Natural killer cell (primary cell): ENCODE data around the gene XDH. TPM values are rescaled to one million over a fixed set of nuclear protein-coding genes. Genes with fewer than 3 reads are reported as not detected.

Experiments
- ATAC-seq, 3 donors: fragments of 150-1000 bp in 2 of 3; fragments of 200-7000 bp in 1 of 3; cut with Tn5 transposase; 1 replicate in 1 of 3; 2 replicates in 2 of 3; pipeline ENCODE4 v1.10.0; 2021; ENCODE audit warnings: mild to moderate bottlenecking in 2 of 3, moderate library complexity in 2 of 3
- DNase-seq, 2 donors: peaks; one replicate each; pipeline versions ENCODE4 v3.0.0 to v3.0.0-alpha.2; 2013 to 2021; ENCODE audit warnings: mixed read lengths in 1 of 2
- H3K27ac ChIP-seq: one replicate; pipeline ENCODE4 v1.5.1; 2013; ENCODE audit warnings: mild to moderate bottlenecking, low read length
- H3K27me3 ChIP-seq: one replicate; pipeline ENCODE4 v1.6.1; 2013; ENCODE audit warnings: low read length; ENCODE audit not compliant: control insufficient read depth, insufficient read depth
- H3K36me3 ChIP-seq: one replicate; pipeline ENCODE4 v1.6.1; 2013; ENCODE audit warnings: low read length; ENCODE audit not compliant: control insufficient read depth, insufficient read depth
- H3K4me1 ChIP-seq: one replicate; pipeline ENCODE4 v1.6.1; 2013; ENCODE audit warnings: low read length; ENCODE audit not compliant: control insufficient read depth, insufficient read depth
- H3K4me3 ChIP-seq: one replicate; pipeline ENCODE4 v1.5.1; 2013; ENCODE audit warnings: low read length
- H3K9me3 ChIP-seq: one replicate; pipeline ENCODE4 v1.6.1; 2013; ENCODE audit warnings: low read length; ENCODE audit not compliant: control insufficient read depth, insufficient read depth
- H3K27ac Mint-ChIP-seq, 2 donors: one replicate each; pipeline ENCODE4 v1.8.0; 2022; ENCODE audit warnings: mild to moderate bottlenecking in 2 of 2, mixed read lengths in 2 of 2, moderate library complexity in 1 of 2
- H3K27me3 Mint-ChIP-seq, 2 donors: one replicate each; pipeline ENCODE4 v1.8.0; 2022; ENCODE audit warnings: low read depth in 2 of 2, mixed read lengths in 2 of 2
- H3K36me3 Mint-ChIP-seq: one replicate; pipeline ENCODE4 v1.8.0; 2022; ENCODE audit warnings: mixed read lengths
- H3K4me1 Mint-ChIP-seq, 2 donors: one replicate each; pipeline ENCODE4 v1.8.0; 2022; ENCODE audit warnings: mixed read lengths in 2 of 2
- H3K4me3 Mint-ChIP-seq: one replicate; pipeline ENCODE4 v1.8.0; 2022; ENCODE audit warnings: mild to moderate bottlenecking, moderate library complexity, mixed read lengths
- H3K9me3 Mint-ChIP-seq, 2 donors: one replicate each; pipeline ENCODE4 v1.8.0; 2022; ENCODE audit warnings: mixed read lengths in 2 of 2
- WGBS: methylation state at CpG from one replicate; pipeline ENCODE4 v1.1.7; 2013; ENCODE audit warnings: missing lambda C conversion rate; ENCODE audit not compliant: insufficient coverage; 5-methylcytosine and 5-hydroxymethylcytosine counted together
- intact Hi-C: fragments of 100-400 bp; cut with micrococcal nuclease; formaldehyde crosslinking; loops from one replicate; pipeline ENCODE4 v1.14.2; 2022
- total RNA-seq, 4 donors: library from RNA; stranded (reverse); fragments of 120-200 nt in 1 of 4; gene quantifications; one replicate each; pipeline versions ENCODE4 v1.2.3 to v1.2.4, GENCODE V29; 2013 to 2022
- TF ChIP-seq, protein P1 (sequence below): fragments of 200-600 bp; IDR thresholded peaks from one replicate; pipeline ENCODE4 v1.8.0; 2022; ENCODE audit warnings: antibody characterized with exemption

The XDH gene
- total RNA-seq, 3 donors from 2014 or later (not counting 1 experiment from before 2014, with no cell fraction given): not detected

DNA sequence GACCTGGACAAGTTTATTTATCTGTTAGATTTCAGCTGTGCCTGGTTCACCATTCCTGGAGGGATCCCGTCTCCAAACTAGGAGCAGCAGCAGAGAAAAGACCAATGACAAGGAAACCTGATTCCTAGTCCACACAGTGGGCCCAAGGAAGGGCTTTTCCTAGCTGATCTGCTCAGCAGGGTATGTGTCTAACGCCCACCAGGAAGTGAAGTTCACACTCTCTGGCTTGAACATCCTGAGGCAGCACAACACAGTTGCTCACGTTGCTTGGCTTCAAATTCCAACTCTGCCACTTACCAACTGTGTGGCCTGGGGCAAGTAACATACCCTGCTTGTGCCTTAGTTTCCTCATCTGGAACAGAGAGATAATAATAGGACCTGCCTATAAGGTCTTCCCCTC, 42.9 kb downstream of the XDH start:
- H3K27me3 ChIP-seq: no peaks in the 10 kb centered on the region
- H3K27ac ChIP-seq: no peak overlapping the region
- DNase-seq: no peak
- H3K36me3 ChIP-seq: no peaks in the 10 kb centered on the region
- TF ChIP-seq, protein P1, sequence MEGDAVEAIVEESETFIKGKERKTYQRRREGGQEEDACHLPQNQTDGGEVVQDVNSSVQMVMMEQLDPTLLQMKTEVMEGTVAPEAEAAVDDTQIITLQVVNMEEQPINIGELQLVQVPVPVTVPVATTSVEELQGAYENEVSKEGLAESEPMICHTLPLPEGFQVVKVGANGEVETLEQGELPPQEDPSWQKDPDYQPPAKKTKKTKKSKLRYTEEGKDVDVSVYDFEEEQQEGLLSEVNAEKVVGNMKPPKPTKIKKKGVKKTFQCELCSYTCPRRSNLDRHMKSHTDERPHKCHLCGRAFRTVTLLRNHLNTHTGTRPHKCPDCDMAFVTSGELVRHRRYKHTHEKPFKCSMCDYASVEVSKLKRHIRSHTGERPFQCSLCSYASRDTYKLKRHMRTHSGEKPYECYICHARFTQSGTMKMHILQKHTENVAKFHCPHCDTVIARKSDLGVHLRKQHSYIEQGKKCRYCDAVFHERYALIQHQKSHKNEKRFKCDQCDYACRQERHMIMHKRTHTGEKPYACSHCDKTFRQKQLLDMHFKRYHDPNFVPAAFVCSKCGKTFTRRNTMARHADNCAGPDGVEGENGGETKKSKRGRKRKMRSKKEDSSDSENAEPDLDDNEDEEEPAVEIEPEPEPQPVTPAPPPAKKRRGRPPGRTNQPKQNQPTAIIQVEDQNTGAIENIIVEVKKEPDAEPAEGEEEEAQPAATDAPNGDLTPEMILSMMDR: no peak
- no peak overlapping the region for H3K4me3 Mint-ChIP-seq
- no peaks in the 10 kb centered on the region for H3K27me3 Mint-ChIP-seq
- 60% methylated on average over 3 of the region's 3 CpGs for WGBS
- H3K4me3 ChIP-seq: no peak overlapping the region
- no peaks in the 10 kb centered on the region for H3K4me1 ChIP-seq
- no peaks in the 10 kb centered on the region for H3K9me3 Mint-ChIP-seq
- no peaks in the 10 kb centered on the region for H3K9me3 ChIP-seq
- no peaks in the 10 kb centered on the region for H3K4me1 Mint-ChIP-seq
- H3K27ac Mint-ChIP-seq: no peak overlapping the region
- no peak for ATAC-seq
- no peaks in the 10 kb centered on the region for H3K36me3 Mint-ChIP-seq
- intact Hi-C loops: no loop called here

DNA sequence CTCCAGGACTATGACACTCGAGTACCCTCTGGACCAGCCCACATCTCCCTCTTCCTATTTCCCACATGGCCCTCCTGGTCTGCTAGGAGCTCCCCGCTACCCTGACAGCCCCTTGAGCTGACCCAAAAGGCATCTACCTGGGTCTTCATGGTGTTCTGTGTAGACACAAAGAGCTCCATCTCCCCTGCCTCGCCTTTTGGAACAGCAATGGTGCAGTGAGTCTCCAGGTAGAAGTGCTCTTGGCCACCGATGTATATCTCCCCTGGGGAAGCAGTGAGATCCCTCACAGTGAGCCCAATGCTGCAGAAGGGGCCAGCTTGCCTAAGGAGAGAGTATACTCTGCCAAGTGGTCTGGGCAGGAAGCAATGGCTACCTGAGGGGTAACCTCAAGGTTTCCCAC, 47.8 kb downstream of the XDH start:
- H3K27me3 Mint-ChIP-seq: peaks cover 0 to 3% of the 10 kb centered on the region in 2 donors
- H3K36me3 ChIP-seq: no peaks in the 10 kb centered on the region
- no peaks in the 10 kb centered on the region for H3K4me1 Mint-ChIP-seq
- TF ChIP-seq, protein P1: no peak
- 75% methylated on average over 4 of the region's 4 CpGs for WGBS
- no peaks in the 10 kb centered on the region for H3K4me1 ChIP-seq
- H3K27ac ChIP-seq: no peak overlapping the region
- no peak overlapping the region for H3K27ac Mint-ChIP-seq
- H3K36me3 Mint-ChIP-seq: no peaks in the 10 kb centered on the region
- intact Hi-C loops: no loop called here
- no peak for DNase-seq
- no peaks in the 10 kb centered on the region for H3K9me3 ChIP-seq
- no peak overlapping the region for H3K4me3 ChIP-seq
- H3K27me3 ChIP-seq: no peaks in the 10 kb centered on the region
- no peak for ATAC-seq
- H3K4me3 Mint-ChIP-seq: no peak overlapping the region
- H3K9me3 Mint-ChIP-seq: no peaks in the 10 kb centered on the region

DNA sequence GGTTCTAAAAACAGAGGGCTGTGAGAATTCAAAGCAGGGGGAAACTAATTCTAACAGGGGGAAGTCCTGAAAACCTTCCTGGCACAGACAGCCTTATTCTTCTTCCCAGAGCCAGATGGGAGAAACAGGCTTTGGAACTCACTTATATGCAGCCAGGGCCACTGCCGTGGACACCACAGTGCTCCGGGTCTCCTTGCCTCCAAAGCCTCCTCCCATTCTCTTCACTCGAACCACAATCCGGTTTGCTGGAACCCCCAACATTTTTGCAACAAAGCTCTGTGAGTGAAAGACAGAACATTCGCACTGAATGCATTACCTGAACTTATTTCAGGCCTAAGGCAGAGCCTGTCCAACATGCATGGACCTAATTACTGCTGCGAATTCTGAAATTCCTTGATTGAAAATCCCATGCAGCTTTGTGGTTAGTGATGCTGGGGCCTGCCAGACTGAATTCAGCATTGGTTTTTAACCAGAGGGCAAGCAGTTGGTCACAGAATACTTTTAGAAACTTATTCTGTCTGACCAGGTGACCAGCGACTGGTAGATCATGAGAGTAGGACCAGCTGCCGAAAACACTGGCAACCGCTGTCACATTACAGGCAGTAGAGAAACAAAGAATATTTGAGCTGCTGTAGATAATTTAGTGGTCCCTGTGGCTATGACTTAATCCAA, 48.6 kb downstream of the XDH start:
- Mint-ChIP-seq H3K27me3 (peaks cover 3 to 5% of the 10 kb centered on the region in 2 donors), H3K4me3 (no peak overlapping the region), H3K27ac (no peak overlapping the region), H3K9me3 (no peaks in the 10 kb centered on the region), H3K36me3 (no peaks in the 10 kb centered on the region), H3K4me1 (no peaks in the 10 kb centered on the region)
- Histone ChIP-seq H3K4me3 (no peak overlapping the region), H3K27me3 (no peaks in the 10 kb centered on the region), H3K36me3 (no peaks in the 10 kb centered on the region), H3K9me3 (no peaks in the 10 kb centered on the region), H3K4me1 (no peaks in the 10 kb centered on the region), H3K27ac (no peak overlapping the region)
- ATAC-seq (no peak), DNase-seq (no peak)
- intact Hi-C loops: no loop called here
- WGBS: 91% methylated on average over 9 of the region's 9 CpGs
- TF ChIP-seq, protein P1: no peak

DNA sequence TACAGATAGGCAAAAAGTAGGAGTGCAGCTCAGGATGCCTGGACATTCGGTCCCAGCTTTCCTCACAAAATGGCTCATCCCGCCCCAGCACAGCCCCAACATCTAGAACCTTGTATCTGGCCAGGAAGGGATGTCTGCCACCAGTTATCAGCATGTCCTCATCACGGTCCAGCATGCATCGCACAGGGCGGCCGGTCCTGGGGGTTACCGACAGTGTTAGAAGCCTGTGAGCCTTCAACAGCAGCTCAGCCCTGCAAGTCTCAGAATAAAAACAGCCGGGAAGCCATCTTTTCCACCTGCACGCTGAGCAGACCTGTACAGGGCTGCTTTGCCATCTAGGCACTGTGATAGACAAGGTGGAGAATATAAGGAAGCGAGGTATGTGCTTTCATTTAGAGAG, 49.2 kb downstream of the XDH start:
- H3K4me1 ChIP-seq: no peaks in the 10 kb centered on the region
- no peaks in the 10 kb centered on the region for H3K36me3 Mint-ChIP-seq
- H3K9me3 ChIP-seq: no peaks in the 10 kb centered on the region
- intact Hi-C loops: no loop called here
- TF ChIP-seq, protein P1: no peak
- no peak overlapping the region for H3K27ac ChIP-seq
- H3K27me3 Mint-ChIP-seq: peaks cover 7 to 11% of the 10 kb centered on the region in 2 donors
- H3K36me3 ChIP-seq: no peaks in the 10 kb centered on the region
- no peak overlapping the region for H3K27ac Mint-ChIP-seq
- H3K4me3 Mint-ChIP-seq: no peak overlapping the region
- H3K27me3 ChIP-seq: no peaks in the 10 kb centered on the region
- ATAC-seq: no peak
- no peak for DNase-seq
- no peak overlapping the region for H3K4me3 ChIP-seq
- WGBS: 89% methylated on average over 10 of the region's 10 CpGs
- H3K9me3 Mint-ChIP-seq: no peaks in the 10 kb centered on the region
- H3K4me1 Mint-ChIP-seq: no peaks in the 10 kb centered on the region
